T47D (cell line): ENCODE data around the gene MYH9.

ENCODE experiments used
- DNase-seq, 2 experiments: peaks; one replicate each; pipeline versions ENCODE4 v3.0.0 to v3.0.0-alpha.2; 2011 to 2012; ENCODE audit warnings: low read depth in 1 of 2, low spot score in 1 of 2
- JUND ChIP-seq: IDR thresholded peaks from 2 replicates; pipeline ENCODE4 v1.6.1; 2012; ENCODE audit warnings: low read depth
- in situ Hi-C: cut with HindIII; loops from 2 replicates; pipeline ENCODE4 v1.10.0; 2016; ENCODE audit warnings: low sequenced_read_pairs, low pct_unique_long_range_greater_than_20kb

MYH9 gene

DNA sequence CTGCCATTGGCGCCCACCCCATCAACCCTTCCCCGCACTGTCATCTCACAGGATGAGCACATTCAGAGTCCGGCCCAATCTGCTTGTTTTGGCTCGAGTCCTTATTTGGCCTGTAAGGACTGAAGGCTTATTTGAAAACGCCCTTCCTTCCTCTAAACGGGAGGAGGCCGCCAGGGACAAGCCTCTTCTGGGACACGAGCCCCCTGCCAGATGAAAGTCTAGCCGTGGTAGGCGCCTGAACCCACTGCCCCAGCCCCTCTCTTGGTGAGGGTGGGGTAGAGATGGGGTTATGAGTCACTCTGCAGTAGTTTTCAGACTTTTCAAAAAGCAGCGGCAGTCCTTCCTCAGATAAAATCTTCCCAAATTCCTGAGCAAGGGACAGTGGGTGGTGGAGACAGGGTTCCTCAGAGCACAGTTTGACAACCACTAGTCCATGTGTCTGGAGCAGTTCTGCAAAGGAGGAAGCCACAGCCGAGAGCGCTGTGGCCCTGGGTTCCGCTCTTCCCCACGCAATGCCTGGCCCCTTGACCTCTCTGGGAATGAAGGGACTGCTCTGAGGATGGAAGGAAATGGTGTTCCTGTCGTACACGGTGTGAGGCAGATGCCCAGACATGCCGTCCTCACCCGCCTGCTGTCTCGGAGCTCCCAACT lies 57.0 kb downstream of the MYH9 start:
- in situ Hi-C loops: no loop called here
- no peak for TF ChIP-seq JUND
- DNase-seq: no peak

- DNase-seq: no peak
- in situ Hi-C loops: no loop called here
- no peak for TF ChIP-seq JUND
Measured at GRCh38 chr22:36330127-36330526, 57.6 kb downstream of the MYH9 start.

- peak in 1 of 2 experiments; percentile 88 for DNase-seq
- in situ Hi-C loops: no loop called here
- TF ChIP-seq JUND: no peak
Measured at GRCh38 chr22:36329254-36330078, 58.3 kb downstream of the MYH9 start.

DNA sequence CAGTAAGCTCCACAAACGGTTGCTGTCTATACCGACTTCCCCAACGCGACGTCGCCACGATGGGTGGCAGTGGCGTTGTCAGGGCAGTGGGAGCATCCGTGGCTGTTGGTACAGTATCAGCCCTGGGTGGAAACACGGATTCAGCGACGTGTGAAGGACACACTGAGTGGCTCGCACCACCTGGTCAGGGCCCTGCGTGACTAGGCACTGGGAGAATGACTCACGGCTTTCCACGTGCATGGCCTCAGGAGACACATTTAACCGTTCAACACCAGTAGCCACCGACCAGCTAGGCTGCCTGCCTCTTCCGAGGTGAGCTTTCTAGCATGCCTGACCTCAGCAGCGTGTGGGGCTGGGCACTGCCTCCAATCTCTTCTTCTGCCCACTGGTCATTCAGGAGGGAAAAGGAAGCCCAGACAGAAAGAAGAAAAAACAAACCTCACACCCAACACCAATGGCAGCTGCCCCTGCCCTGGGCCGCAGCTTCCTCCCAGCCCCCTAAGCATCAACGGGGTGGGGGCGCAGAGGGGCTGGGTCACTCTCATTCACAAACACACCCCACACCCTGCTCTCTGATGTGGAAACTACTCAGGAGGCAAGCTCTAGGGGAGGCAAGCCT lies 59.0 kb downstream of the MYH9 start:
- DNase-seq: peak in 1 of 2 experiments; percentile 64
- in situ Hi-C loops: no loop called here
- TF ChIP-seq JUND: no peak

- no peak for TF ChIP-seq JUND
- peak in 1 of 2 experiments; percentile 41 for DNase-seq
- in situ Hi-C loops: no loop called here
Measured at GRCh38 chr22:36327922-36328551, 59.7 kb downstream of the MYH9 start.

- no peak for DNase-seq
- TF ChIP-seq JUND: no peak
- in situ Hi-C loops: no loop called here
Measured at GRCh38 chr22:36326178-36327161, 61.3 kb downstream of the MYH9 start.

DNA sequence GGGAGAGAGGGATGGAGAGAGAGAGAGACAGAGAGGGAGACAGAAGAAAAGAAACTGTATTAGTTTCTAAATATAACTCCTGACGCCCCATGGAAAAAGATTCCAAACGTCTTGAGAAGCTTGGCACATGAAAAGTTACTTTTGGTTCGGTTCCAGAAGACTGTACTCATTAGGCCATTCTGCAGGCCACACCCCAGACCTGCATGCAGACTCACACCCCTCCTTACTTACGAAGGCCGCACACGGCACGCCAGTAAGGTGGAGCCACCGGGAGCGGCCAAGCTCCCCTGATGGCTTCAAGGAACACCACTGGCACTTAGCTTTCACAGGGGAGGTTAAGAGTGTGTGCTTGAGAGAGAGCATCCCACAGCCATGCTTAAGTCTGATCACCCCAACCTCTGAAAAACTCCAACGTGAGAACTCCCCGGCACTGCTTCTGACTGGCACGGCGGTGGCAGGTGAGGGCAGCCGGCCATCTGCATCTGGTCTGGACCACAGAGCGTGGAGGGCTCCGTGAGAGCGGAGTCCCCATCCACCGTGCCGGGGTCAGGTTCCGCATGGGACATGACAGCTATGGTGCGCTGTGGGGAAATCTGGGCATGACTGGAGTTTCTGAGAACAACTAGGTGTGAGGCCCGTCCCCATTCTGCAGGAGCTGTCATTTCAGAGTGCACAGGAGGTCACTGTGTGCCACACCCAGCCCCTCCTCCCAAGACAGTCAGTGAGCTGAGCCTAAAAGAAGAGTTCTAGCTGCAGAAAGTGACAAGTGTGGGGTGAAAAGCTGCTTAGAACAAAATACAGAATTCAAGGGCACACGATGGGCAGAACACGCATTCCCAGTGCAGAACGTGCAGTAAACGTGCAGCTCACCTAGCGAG lies 62.4 kb downstream of the MYH9 start:
- in situ Hi-C loops: no loop called here
- no peak for DNase-seq
- TF ChIP-seq JUND: no peak

GRCh38 chr22:36324414-36324813 lies 63.4 kb downstream of the MYH9 start:
- TF ChIP-seq JUND: no peak
- no peak for DNase-seq
- in situ Hi-C loops: no loop called here

DNA sequence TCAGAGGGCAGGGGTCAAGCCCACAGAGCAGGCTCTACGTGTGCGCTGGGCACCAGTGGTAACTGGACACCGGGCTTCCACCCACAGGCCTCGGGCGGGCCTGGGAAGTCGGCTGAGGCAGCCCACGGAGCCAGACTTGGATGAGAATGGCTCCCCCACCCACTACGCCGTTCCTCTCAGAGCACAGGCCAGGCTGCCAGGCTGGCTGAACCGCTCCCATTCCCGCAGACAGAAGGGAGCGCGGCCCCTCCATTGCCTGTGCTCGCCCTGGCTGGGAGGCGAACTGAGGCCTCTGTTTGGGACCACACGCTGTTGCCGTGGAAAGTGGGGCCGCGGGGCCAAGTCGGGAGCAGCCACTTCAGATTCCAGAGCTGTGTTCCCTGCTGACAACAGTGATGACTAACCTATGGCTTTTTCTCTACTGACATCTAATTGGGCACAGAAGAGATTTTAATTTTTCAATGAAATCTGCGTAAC lies 63.9 kb downstream of the MYH9 start:
- no peak for TF ChIP-seq JUND
- in situ Hi-C loops: no loop called here

DNA sequence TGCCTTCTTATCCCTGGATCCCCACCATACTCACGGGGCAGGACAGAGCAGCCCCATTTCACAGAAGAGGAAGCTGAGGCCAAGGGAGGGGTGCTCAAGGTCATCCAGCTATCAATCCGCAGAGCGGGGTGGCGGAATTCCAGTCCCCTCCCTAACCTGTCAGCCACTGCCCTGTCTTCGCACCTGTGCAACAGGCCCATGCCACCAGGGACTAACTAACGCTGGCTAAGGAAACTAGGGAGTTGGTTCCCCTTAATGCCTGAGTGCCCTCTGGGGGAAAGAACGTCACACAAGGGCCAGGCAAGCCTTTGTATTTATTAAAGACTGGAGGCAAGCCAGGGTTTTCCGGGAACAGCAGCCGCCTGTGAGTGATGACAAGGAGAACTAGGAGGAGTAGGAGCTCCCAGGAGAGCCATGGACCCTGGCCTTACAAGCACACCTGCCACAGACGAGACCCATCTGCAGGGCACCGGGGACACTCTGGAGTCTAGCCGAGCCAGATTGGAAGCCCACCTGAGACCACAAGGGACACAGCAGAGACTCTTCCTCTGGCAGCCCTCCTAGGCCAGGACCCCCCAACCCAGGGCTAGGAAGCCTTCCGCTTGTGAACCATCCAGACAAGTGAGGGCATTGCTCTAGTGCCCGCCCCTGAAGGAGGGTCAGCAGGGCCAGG lies 64.4 kb downstream of the MYH9 start:
- no peak for DNase-seq
- TF ChIP-seq JUND: no peak
- in situ Hi-C loops: no loop called here

More for the DNA sequence above, 63.9 kb downstream of the MYH9 start:
- DNase-seq: no peak

DNA sequence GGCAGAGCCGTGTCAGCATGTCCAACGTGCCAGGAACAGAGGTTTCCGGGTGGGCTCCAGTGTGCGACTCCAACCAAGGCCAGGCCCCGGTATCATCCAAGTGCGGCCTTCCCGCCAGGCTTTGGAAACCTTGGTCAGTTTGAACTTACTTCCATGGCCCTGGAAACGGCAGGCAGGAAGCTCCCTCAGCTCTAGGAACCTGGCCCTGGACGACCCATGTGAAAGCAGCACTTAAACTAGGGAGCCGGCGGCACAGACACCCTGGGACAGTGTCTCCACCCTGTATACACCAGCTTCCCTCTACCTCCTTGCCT lies 65.2 kb downstream of the MYH9 start:
- no peak for TF ChIP-seq JUND
- in situ Hi-C loops: no loop called here
- DNase-seq: no peak
